GM21367 (cell line): ENCODE data around the gene SORCS1.

Experiments
- ATAC-seq: cut with Tn5 transposase; IDR thresholded peaks from one replicate; pipeline ENCODE4 v1.9.1; 2021; ENCODE audit not compliant: unreplicated experiment

The SORCS1 gene

GRCh38 chr10:106765241-106765754 is 399.2 kb downstream of the SORCS1 start:
- ATAC-seq: no peak

- ATAC-seq: no peak
Observed at GRCh38 chr10:106764360-106764759, 400.1 kb downstream of the SORCS1 start.

GRCh38 chr10:106761906-106762305 is 402.6 kb downstream of the SORCS1 start:
- no peak for ATAC-seq

DNA sequence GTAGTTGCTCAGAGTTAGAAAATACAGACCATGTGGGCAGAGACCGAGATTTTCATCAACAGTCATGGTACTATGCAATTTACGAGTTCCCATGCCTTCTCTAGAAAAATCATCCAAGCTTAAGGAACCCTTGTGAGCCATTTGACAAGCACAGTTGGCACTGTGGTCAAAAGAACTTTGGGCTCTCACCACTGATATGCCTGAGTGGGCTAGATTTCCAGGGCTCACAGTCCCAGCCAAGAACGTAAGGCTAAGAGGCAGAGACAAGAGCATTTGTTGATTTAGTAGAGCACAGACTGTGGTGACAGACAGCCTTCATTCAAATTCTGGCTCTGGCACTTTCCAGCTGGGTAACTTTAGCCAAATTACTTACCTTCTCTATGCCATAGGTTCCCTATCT is 407.0 kb downstream of the SORCS1 start:
- ATAC-seq: no peak

GRCh38 chr10:106751091-106751490 is 413.4 kb downstream of the SORCS1 start:
- ATAC-seq: no peak

DNA sequence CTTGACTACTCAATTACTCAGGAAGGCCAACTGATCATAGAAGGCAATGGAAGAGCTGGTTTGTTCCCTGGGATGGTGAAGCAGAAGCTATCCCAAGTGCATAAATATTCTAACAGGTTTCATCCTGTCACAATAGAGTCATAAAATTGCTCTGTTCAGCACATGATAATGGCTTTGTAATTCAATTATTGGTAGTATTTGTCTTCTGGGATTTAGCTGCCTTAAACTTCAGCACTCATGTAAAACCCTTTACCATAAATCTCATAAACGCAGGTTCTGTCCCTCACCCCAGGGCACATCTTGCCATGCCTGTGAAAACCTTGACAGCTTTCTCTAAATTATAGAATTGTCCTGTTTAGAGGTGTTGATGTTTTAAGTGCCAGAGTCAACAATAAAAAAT is 417.6 kb downstream of the SORCS1 start:
- no peak for ATAC-seq

DNA sequence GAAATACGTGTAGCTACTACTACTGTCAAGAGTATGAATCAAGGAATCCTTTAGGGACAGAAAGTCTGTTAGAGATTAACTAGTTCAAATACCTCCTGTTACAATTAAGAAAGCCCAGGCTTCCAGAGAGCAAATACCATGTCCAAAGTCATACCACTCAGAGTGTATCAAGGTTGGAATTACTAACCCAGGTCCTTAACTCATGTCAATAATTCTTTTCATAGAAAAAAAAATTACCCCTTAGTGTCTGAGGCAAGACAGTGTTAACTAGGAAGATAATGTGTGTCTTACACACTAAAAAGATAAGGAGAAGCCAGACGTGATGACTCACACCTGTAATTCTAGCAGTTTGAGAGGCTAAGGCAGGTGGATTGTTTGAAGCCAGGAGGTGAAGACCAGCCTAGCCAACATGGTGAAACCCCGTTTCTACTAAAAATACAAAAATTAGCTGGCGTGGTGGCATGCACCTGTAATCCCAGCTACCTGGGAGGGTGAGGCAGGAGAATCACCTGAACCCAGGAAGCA is 423.4 kb downstream of the SORCS1 start:
- no peak for ATAC-seq

GRCh38 chr10:106740071-106740470 is 424.4 kb downstream of the SORCS1 start:
- ATAC-seq: no peak

DNA sequence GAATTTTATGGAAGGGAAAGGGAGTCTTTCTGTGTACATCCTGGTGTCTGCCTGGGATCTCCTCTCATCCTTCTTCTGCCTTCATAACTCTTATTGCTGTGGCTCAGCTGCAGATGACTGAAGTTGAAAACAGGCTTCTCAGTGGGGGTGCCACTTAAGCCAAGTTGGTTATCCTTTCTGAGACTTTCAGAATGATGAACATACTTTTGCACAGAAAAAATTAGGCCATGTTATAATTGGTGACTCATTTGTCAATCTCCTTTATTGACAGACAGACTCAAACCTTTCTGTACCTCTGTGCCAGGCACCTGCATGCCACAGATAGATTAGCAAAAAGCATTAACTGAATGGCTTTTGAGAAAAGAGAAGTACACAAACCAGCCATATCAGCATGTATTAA is 430.3 kb downstream of the SORCS1 start:
- ATAC-seq: no peak

DNA sequence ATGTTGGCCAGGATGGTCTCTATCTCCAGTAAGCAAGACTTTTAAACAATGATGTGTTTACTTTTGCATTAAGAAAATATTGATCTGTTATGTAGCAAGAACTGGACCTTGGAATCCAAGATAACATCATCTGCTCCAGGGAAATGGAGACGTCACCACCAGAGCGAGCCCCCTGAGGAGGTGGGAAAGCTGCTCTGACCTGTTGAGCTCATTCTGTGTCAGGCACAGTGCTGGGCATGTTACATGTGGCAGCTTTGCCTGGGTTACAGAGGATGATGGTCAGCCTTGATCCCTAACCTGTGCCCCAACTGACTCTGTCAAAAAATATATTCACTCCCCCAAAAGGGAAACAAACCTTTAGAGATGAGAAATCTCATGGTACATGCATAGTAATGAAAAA is 436.3 kb downstream of the SORCS1 start:
- no peak for ATAC-seq

- ATAC-seq: no peak
Observed at GRCh38 chr10:106727170-106727569, 437.3 kb downstream of the SORCS1 start.

GRCh38 chr10:106722524-106722923 is 442.0 kb downstream of the SORCS1 start:
- no peak for ATAC-seq

DNA sequence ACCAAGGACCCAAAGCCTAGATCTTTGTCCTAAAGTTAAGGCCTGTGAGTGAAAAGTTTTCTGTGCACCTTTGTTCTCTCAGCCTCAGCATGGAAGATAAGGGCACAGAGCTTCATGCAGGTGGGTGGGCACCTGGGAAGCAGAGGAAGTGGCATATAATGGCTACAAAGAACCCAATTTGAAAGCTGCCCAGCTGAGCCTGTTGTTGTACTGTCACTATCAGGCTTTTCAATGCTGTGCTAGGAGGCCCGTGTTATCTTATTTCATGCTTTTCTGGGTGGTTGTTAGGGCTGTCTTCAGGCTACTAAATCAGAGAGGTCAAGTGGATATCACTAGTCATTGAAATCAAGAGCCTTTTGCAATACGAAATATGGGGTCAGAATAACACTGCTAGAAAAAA is 443.8 kb downstream of the SORCS1 start:
- no peak for ATAC-seq

DNA sequence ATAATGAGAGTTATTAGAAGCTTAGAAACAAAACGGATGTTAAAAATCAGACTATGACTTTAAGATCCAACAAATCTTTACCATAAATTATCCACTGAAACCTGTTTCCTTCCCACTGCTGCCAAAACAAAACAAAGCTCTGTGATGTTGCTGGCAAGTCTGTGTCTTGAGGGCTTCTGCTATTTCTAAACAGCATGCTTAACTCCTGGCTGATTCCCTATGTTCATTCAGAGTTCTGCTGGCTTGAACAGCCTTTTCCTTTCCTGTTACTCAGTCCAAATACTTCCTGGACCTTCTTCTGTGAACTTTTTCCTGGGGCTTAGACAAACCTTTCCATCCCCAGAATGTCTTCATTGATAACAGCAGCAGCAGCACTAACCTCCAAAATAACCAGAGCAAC is 448.1 kb downstream of the SORCS1 start:
- no peak for ATAC-seq

DNA sequence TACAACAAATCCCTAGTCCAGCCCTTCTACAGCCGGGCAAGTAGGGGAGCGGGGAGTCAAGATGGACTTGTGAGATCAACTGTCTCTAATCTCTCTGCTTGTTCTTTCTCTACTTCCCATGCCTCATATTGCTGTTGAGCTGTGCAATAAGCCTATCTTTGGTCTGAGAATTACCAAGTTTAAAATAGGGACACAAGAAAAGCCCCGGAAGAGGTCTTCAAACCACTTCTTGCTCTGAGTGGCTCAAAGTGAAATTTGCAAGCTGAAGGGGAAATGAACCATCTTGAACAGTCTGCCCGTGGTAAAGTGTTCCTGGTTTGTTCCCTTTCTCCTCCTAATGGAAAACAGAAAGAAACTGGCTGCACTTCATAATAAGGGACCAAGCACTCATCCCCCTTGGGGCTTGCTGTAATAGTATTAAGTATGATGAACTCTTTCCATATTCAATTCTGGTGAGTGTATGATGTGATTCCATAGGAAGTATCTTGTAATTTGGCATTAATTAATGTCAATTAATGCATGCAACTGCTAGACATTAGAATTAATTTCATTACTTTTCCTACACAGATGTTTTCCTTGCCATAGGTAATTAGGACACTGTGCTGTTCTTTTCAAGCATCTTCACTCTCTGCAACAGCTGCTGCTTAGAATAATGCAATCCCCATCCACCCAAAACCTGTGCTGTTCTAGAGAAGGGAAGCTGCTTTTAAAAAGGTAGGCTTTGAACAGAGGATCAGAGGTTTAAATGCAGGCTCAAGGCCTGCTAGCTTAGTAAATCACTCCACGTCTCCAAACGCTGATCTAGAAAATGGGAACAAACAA is 449.6 kb downstream of the SORCS1 start:
- ATAC-seq: no peak

GRCh38 chr10:106713846-106714245 is 450.7 kb downstream of the SORCS1 start:
- no peak for ATAC-seq

GRCh38 chr10:106712988-106713387 is 451.5 kb downstream of the SORCS1 start:
- ATAC-seq: no peak

DNA sequence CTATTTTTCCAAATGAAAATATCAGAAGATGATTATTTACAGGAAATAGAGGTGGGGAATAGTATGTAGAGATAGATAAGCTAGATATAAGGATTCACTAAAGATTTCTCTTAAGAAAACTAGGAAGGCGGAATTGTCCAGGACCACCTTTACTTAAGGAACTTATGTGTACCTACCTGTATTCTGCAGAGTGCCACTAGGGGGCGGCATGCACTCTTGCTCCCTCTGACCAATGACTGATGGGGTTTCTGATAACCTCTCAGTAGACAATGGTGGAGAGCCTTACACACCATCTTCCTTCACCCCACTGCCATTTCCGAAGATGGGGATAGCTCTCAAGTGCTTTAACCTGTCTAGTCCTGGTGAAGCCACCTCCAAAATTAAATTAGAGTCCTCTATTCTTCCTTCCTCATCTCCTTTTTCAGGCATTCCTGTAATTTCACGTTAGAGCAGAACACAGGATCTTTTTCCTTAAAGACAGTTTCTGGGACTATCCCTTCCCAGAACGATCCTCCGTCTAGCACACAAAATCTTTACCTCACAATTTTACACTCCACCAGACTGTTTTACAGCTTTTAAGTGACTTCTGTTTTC is 453.1 kb downstream of the SORCS1 start:
- ATAC-seq: peak; percentile 93

- ATAC-seq: no peak
Observed at GRCh38 chr10:106708506-106708905, 456.0 kb downstream of the SORCS1 start.

DNA sequence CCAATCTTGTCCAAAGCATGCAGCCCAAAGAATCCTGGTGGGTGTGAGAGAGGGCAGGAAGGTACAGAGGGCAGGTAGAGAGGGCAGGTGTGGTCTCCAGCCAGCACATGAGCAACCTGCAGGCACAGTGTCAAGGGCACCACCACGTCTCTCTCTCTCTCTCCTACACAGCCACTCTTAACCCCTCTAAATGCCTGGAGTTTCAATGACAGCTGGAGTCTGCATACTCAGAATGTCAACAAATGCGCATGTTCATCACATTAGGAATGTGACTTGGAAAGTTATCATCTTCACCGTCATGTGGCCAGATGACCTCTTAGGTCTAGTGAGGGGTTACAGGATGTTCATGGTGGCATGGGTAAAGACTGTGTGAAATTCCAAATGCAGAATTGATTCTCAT is 456.8 kb downstream of the SORCS1 start:
- no peak for ATAC-seq

DNA sequence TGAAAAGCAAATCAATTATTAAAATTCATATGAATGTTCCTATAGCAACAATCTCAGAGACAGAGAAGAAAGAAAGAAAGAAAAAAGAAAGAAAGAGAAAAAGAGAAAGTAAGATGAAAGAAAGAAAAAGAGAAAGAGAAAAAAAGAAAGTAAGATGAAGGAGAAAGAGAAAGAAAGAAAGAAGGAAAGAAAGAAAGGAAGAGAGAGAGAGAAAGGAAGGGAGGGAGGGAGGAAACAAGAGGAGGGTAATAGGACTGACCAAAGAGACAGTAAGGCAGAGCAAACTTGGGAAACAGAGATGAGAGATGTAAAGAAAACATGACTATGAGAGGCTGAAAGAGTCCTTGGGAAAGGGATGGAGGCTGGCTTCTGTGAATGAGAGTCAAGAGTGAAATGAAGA is 458.4 kb downstream of the SORCS1 start:
- no peak for ATAC-seq

DNA sequence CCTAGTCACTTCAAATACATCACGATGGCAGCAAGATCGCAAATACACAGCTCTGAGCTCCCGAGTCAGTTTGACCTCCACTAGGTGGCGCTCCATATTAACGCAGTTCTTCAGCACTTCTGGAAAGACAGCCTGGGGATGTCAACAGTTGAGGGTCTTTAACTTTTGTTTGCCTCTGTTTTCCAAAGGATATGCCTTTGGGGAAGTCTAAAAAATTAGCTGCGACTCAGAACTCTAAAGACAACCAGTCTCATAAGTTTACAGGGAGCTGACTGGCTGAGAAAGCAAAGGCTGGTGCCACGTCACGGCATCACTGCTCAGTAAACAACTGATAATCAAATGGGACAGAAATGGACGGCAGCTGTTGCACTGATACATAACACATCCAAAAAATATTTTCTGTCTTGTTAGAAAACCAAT is 458.8 kb downstream of the SORCS1 start:
- ATAC-seq: peak; percentile 74
